NB4 (cell line): ENCODE data around the gene PIK3C2G.

ENCODE experiments used
- CTCF ChIP-seq: IDR thresholded peaks from one replicate; pipeline ENCODE4 v1.5.1; 2012; ENCODE audit warnings: low read depth, low read length
- POLR2A ChIP-seq: IDR thresholded peaks from 2 replicates; pipeline ENCODE4 v1.6.1; 2011; ENCODE audit warnings: mild to moderate bottlenecking; ENCODE audit not compliant: insufficient read length; ENCODE audit errors: extremely low read depth

GRCh38 chr12:18239526-18239925, 21.8 kb upstream of the PIK3C2G start:
- no peak for TF ChIP-seq CTCF
- TF ChIP-seq POLR2A: no peak
